Neuronal stem cell (in vitro differentiated cells): ENCODE data around the gene FAM227B.
"Not testable (repeated sequence)": the region's sequence is repeated elsewhere in the genome, so short reads cannot be mapped to it uniquely, and the experiment has no call there.

Experiments used
- DNase-seq: peaks from one replicate; pipeline ENCODE4 v3.0.0-alpha.2; 2013; ENCODE audit warnings: low spot score
- H2AFZ ChIP-seq: one replicate; pipeline ENCODE4 v1.6.1; 2013; ENCODE audit warnings: mild to moderate bottlenecking, low read length, inconsistent platforms
- H2AK5ac ChIP-seq: 2 replicates; pipeline ENCODE4 v1.6.1; 2013; ENCODE audit warnings: low read depth, mild to moderate bottlenecking, inconsistent platforms, low read length, moderate library complexity, mixed read lengths
- H2BK120ac ChIP-seq: 2 replicates; pipeline ENCODE4 v1.6.1; 2013; ENCODE audit warnings: low read depth, mild to moderate bottlenecking, inconsistent platforms, low read length, moderate library complexity, mixed read lengths
- H2BK12ac ChIP-seq: one replicate; pipeline ENCODE4 v1.6.1; 2013; ENCODE audit warnings: low read length, inconsistent platforms
- H2BK15ac ChIP-seq: 2 replicates; pipeline ENCODE4 v1.6.1; 2013; ENCODE audit warnings: mild to moderate bottlenecking, low read length, inconsistent platforms, mixed read lengths
- H2BK5ac ChIP-seq: one replicate; pipeline ENCODE4 v1.6.1; 2013; ENCODE audit warnings: inconsistent platforms, mild to moderate bottlenecking, low read length, moderate library complexity
- H3K14ac ChIP-seq: one replicate; pipeline ENCODE4 v1.6.1; 2013; ENCODE audit warnings: low read length, inconsistent platforms
- H3K18ac ChIP-seq: 2 replicates; pipeline ENCODE4 v1.6.1; 2013; ENCODE audit warnings: low read length, inconsistent platforms
- H3K23ac ChIP-seq: 2 replicates; pipeline ENCODE4 v1.6.1; 2013; ENCODE audit warnings: low read depth, mild to moderate bottlenecking, mixed read lengths, low read length, inconsistent platforms; ENCODE audit not compliant: poor library complexity
- H3K27ac ChIP-seq: replicated peaks from 3 replicates; pipeline ENCODE4 v1.5.1; 2013; ENCODE audit warnings: low read length, inconsistent platforms
- H3K27me3 ChIP-seq, 3 experiments: 2 replicates each; pipeline ENCODE4 v1.6.1; 2013; ENCODE audit warnings: low read length in 3 of 3, mild to moderate bottlenecking in 2 of 3, inconsistent platforms in 1 of 3, low read depth in 1 of 3, mixed read lengths in 1 of 3, moderate library complexity in 1 of 3; ENCODE audit not compliant: control insufficient read depth in 3 of 3, insufficient read depth in 3 of 3
- H3K36me3 ChIP-seq, 2 donors: replicated peaks in 1 of 2; 2 replicates each; pipeline ENCODE4 v1.6.1; 2013; ENCODE audit warnings: low read length in 2 of 2; ENCODE audit not compliant: control insufficient read depth in 2 of 2, insufficient read depth in 2 of 2
- H3K4ac ChIP-seq: 2 replicates; pipeline ENCODE4 v1.6.1; 2013; ENCODE audit warnings: inconsistent platforms, mild to moderate bottlenecking, low read length, moderate library complexity
- H3K4me1 ChIP-seq, 2 donors: 1 replicate in 1 of 2; 2 replicates in 1 of 2; pipeline ENCODE4 v1.6.1; 2013; ENCODE audit warnings: low read length in 2 of 2, low read depth in 1 of 2; ENCODE audit not compliant: control insufficient read depth in 2 of 2, insufficient read depth in 1 of 2
- H3K4me2 ChIP-seq: one replicate; pipeline ENCODE4 v1.6.1; 2013; ENCODE audit warnings: mild to moderate bottlenecking, low read length, inconsistent platforms; ENCODE audit not compliant: insufficient read depth, poor library complexity, severe bottlenecking
- H3K4me3 ChIP-seq, 2 donors: 2 replicates each; pipeline ENCODE4 v1.5.1; 2013; ENCODE audit warnings: low read length in 2 of 2, mild to moderate bottlenecking in 2 of 2, inconsistent platforms in 1 of 2, moderate library complexity in 1 of 2
- H3K79me1 ChIP-seq: one replicate; pipeline ENCODE4 v1.6.1; 2013; ENCODE audit warnings: low read depth, mild to moderate bottlenecking, inconsistent platforms, low read length, moderate library complexity
- H3K9ac ChIP-seq: one replicate; pipeline ENCODE4 v1.6.1; 2013; ENCODE audit warnings: mild to moderate bottlenecking, low read depth, low read length, inconsistent platforms; ENCODE audit not compliant: poor library complexity
- H3K9me3 ChIP-seq, 2 donors: replicated peaks in 1 of 2; 2 replicates each; pipeline versions ENCODE3 to v1.6.1; 2013; ENCODE audit warnings: low read length in 2 of 2, mild to moderate bottlenecking in 2 of 2, inconsistent platforms in 1 of 2, low read depth in 1 of 2, mixed read lengths in 1 of 2, moderate library complexity in 1 of 2; ENCODE audit not compliant: control insufficient read depth in 2 of 2, insufficient read depth in 1 of 2
- H4K8ac ChIP-seq: one replicate; pipeline ENCODE4 v1.6.1; 2013; ENCODE audit warnings: low read depth, mild to moderate bottlenecking, inconsistent platforms, low read length, moderate library complexity
- H4K91ac ChIP-seq: one replicate; pipeline ENCODE4 v1.6.1; 2013; ENCODE audit warnings: low read length, low read depth, mild to moderate bottlenecking, inconsistent platforms; ENCODE audit not compliant: poor library complexity
- WGBS, 2 donors: extraction: QIAGEN DNeasy Blood & Tissue Kit; methylation state at CpG; one replicate each; pipeline ENCODE4 v1.1.7; 2013; ENCODE audit warnings: missing lambda C conversion rate in 2 of 2, mixed read lengths in 1 of 2; ENCODE audit not compliant: insufficient read length in 2 of 2, insufficient replicate concordance in 1 of 2; ENCODE audit errors: extremely low coverage in 2 of 2; 5-methylcytosine and 5-hydroxymethylcytosine counted together

Gene FAM227B

DNA sequence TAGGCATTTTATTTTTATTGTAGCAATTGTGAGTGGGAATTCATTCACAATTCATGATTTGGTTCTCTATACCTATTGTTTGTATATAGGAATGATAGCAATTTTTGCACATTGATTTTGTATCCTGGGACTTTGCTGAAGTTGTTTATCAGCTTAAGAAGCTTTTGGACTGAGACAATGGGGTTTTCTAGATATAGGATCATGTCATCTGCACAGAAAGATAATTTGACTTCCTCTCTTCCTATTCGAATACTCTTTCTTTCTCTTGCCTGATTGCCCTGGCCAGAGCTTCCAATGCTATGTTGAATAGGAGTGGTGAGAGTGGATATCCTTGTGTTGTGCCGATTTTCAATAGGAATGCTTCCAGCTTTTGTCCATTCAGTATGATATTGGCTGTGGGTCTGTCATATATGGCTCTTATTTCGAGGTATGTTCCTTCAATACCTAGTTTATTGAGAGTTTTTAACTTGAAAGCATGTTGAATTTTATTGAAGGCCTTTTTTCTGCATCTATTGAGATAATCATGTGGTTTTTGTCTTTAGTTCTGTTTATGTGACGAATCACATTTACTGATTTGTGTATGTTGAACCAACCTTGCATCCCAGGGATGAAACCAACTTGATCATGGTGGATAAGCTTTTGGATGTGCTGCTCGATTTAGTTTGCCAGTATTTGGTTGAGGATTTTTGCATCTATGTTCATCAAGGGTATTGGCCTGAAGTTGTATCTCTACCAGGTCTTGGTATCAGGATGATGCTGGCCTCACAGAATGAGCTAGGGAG lies 217.9 kb downstream of the FAM227B start:
- not testable (repeated sequence) for H3K79me1 ChIP-seq, H3K27me3 ChIP-seq, H2BK5ac ChIP-seq, H4K91ac ChIP-seq, H2BK15ac ChIP-seq, H3K4me2 ChIP-seq, H3K4me1 ChIP-seq, H3K9ac ChIP-seq, H3K36me3 ChIP-seq, H3K23ac ChIP-seq, H3K9me3 ChIP-seq, H3K27ac ChIP-seq, H2AFZ ChIP-seq, H3K14ac ChIP-seq, H3K4ac ChIP-seq, H3K18ac ChIP-seq, DNase-seq, H2BK12ac ChIP-seq, H4K8ac ChIP-seq, H2BK120ac ChIP-seq, H2AK5ac ChIP-seq, H3K4me3 ChIP-seq
- WGBS, 2 donors = no CpG with 5 or more reads among the region's 5 CpGs

DNA sequence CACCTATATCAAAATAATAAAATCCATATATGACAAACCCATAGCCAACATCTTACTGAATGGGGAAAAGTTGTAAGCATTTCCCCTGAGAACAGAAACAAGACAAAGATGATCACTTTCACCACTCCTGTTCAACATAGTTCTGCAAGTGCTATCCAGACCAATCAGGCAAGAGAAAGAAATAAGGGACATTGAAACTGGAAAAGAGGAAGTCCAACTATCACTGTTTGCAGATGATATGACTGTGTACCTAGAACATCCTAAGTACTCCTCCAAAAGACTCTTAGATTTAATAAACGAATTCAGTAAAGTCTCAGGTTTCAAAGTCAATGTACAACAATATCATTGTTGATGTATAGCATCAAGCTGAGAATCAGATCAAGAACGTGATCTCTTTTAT lies 233.1 kb downstream of the FAM227B start:
- no peak for DNase-seq
- WGBS, 2 donors = no CpG with 5 or more reads among the region's 2 CpGs

DNA sequence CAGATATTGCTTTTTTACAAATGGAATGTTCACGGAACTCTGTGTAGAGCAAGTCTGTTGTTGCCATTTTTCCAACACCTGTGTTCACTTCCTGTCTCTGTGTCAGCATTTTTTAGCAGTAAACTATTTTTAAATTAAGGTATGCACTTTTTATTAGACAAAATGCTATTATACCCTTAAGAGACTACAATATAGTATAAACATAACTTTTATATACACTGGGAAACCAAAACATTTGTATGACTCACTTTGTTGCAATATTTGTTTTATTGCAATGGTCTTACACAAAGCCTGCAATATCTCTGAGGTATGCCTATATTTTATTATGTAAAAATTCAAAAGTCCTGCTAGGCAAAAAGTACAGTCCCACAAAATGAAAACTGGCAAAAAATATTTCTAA lies 237.4 kb downstream of the FAM227B start:
- Histone ChIP-seq H3K4me2 (no peak overlapping the region), H3K9me3 (no peaks in the 10 kb centered on the region), H4K8ac (no peak overlapping the region), H3K36me3 (no peaks in the 10 kb centered on the region), H3K4me1 (no peaks in the 10 kb centered on the region), H2AFZ (no peak overlapping the region), H3K23ac (no peak overlapping the region), H2BK15ac (no peak overlapping the region), H3K9ac (no peak overlapping the region), H3K27me3 (no peaks in the 10 kb centered on the region), H3K27ac (no peak overlapping the region), H3K4me3 (no peak overlapping the region), H3K14ac (no peak overlapping the region), H3K18ac (no peak overlapping the region), H2AK5ac (no peak overlapping the region), H3K4ac (no peak overlapping the region), H2BK120ac (no peak overlapping the region), H2BK5ac (no peak overlapping the region), H4K91ac (no peak overlapping the region), H2BK12ac (no peak overlapping the region), H3K79me1 (no peaks in the 10 kb centered on the region)
- no CpG with 5 or more reads among the region's 1 CpG for WGBS, 2 donors
- no peak for DNase-seq

More for the DNA sequence above, 233.1 kb downstream of the FAM227B start:
- H2AK5ac ChIP-seq = no peak overlapping the region
- no peak overlapping the region for H3K27ac ChIP-seq
- no peak overlapping the region for H2BK120ac ChIP-seq
- no peak overlapping the region for H4K91ac ChIP-seq
- peaks cover 0 to 2% of the 10 kb centered on the region in 2 donors for H3K4me1 ChIP-seq
- no peak overlapping the region for H2AFZ ChIP-seq
- H3K9ac ChIP-seq = no peak overlapping the region
- no peak overlapping the region for H3K4me3 ChIP-seq
- no peak overlapping the region for H4K8ac ChIP-seq
- no peak overlapping the region for H2BK12ac ChIP-seq
- H3K18ac ChIP-seq = no peak overlapping the region
- no peak overlapping the region for H3K4me2 ChIP-seq
- no peaks in the 10 kb centered on the region for H3K27me3 ChIP-seq
- H2BK15ac ChIP-seq = no peak overlapping the region
- no peak overlapping the region for H3K14ac ChIP-seq
- no peak overlapping the region for H3K4ac ChIP-seq
- H3K23ac ChIP-seq = no peak overlapping the region
- no peaks in the 10 kb centered on the region for H3K36me3 ChIP-seq
- no peak overlapping the region for H2BK5ac ChIP-seq
- H3K9me3 ChIP-seq = no peaks in the 10 kb centered on the region
- H3K79me1 ChIP-seq = no peaks in the 10 kb centered on the region

DNA sequence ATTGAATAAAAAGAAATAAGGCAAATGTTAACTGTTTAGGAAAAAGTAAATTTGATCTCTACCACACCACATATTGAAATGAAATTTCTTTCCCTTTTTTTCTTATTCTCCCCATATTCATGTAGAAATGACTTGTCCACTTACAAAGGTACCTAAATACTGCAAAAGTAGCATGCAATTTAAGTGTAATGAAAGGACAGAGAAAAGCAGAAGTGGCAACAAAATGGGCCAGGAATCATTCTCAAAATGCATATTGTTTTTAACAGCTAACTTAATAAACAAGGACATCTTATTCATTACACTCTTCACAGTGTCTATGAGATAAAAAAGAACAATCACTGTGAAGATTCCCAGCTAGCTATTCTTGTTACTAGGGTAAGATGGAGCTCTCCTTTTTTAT lies 238.2 kb downstream of the FAM227B start:
- H4K8ac ChIP-seq = no peak overlapping the region
- H2BK15ac ChIP-seq = no peak overlapping the region
- H2BK12ac ChIP-seq = no peak overlapping the region
- H3K9me3 ChIP-seq = no peaks in the 10 kb centered on the region
- no peaks in the 10 kb centered on the region for H3K79me1 ChIP-seq
- H3K14ac ChIP-seq = no peak overlapping the region
- H3K9ac ChIP-seq = no peak overlapping the region
- H2AK5ac ChIP-seq = no peak overlapping the region
- peak overlapping the region; percentile 48 for H2AFZ ChIP-seq
- DNase-seq = no peak
- no peaks in the 10 kb centered on the region for H3K4me1 ChIP-seq
- H3K18ac ChIP-seq = no peak overlapping the region
- H3K27me3 ChIP-seq = no peaks in the 10 kb centered on the region
- H3K36me3 ChIP-seq = no peaks in the 10 kb centered on the region
- no peak overlapping the region for H3K4me2 ChIP-seq
- no peak overlapping the region for H3K4me3 ChIP-seq
- H3K27ac ChIP-seq = no peak overlapping the region
- no peak overlapping the region for H2BK120ac ChIP-seq
- no peak overlapping the region for H3K23ac ChIP-seq
- no peak overlapping the region for H2BK5ac ChIP-seq
- H4K91ac ChIP-seq = no peak overlapping the region
- no peak overlapping the region for H3K4ac ChIP-seq
